GM23338 (cell line): ENCODE measurements around the gene QKI.
A peak's percentile ranks its signal among the peaks of the same experiment; 100 is the strongest.

ENCODE experiments used
- CREB1 ChIP-seq: fragments of 250-450 bp; sonication (Bioruptor Pico); IDR thresholded peaks from 2 replicates; pipeline ENCODE4 v1.5.0; 2020; ENCODE audit warnings: low read depth, mild to moderate bottlenecking, moderate library complexity
- EZH2 ChIP-seq: fragments of 200-600 bp; sonication (generic); IDR thresholded peaks from one replicate; pipeline ENCODE4 v1.8.0; 2017; ENCODE audit warnings: antibody characterized with exemption, mild to moderate bottlenecking, low read depth; ENCODE audit not compliant: unreplicated experiment
- POLR2AphosphoS5 ChIP-seq: IDR thresholded peaks from 2 replicates; pipeline ENCODE4 v1.6.1; 2016; ENCODE audit warnings: antibody characterized with exemption, low read depth
- ZNF462 ChIP-seq: fragments of 250-450 bp; sonication (Bioruptor Pico); IDR thresholded peaks from 2 replicates; pipeline ENCODE4 v1.5.0; 2020; ENCODE audit warnings: mild to moderate bottlenecking, moderate library complexity
- TF ChIP-seq, protein P1 (sequence below), 2 experiments: fragments of 200-600 bp in 1 of 2; sonication (generic) in 1 of 2; conservative IDR thresholded peaks; 2 replicates each; pipeline versions ENCODE4 v1.5.1 to v1.6.1; 2016 to 2017; ENCODE audit warnings: antibody characterized with exemption in 2 of 2, low read depth in 2 of 2, mild to moderate bottlenecking in 2 of 2, moderate library complexity in 1 of 2
- TF ChIP-seq, protein P2 (sequence below): IDR thresholded peaks from one replicate; pipeline ENCODE4 v1.6.1; 2018; ENCODE audit warnings: antibody characterized with exemption; ENCODE audit not compliant: unreplicated experiment

DNA sequence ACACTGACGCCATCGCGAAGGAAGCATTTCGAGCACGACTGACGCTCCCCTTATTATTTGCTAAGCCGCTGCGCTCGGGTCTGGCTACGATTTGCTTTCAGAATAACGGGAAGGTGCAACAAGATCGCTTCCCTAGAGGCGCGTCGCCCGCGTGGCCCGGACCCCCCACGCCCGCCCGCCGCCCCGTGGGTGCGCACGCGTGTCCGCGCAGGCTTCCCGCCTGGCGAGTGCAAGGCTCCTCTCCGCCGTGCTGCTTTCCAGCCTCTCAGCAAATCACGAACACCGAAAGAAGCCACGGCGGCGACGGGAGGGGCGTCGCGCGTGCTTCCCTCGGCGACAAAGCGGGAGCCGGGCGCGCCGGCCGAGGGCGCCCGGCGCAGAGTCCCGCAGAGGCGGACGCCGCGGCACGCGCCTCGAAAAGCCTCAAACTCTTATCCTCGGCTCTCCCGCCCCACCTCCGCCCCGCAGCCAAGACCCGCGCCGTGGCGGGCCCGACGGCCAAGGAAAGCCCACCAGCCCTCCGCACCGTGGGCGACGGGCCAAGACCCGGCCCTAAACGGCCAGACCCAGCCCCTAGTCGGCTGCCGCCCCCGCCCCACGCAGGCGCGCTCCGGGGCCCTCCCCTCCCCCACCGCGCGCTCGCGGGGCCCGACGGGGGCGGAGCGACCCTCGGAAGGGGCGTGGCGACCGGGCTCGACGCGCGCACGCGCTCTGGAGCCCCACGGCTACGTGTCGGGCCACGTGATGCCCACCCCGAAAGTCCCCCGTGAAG is 987 bp upstream of the QKI start:
- TF ChIP-seq, protein P1, sequence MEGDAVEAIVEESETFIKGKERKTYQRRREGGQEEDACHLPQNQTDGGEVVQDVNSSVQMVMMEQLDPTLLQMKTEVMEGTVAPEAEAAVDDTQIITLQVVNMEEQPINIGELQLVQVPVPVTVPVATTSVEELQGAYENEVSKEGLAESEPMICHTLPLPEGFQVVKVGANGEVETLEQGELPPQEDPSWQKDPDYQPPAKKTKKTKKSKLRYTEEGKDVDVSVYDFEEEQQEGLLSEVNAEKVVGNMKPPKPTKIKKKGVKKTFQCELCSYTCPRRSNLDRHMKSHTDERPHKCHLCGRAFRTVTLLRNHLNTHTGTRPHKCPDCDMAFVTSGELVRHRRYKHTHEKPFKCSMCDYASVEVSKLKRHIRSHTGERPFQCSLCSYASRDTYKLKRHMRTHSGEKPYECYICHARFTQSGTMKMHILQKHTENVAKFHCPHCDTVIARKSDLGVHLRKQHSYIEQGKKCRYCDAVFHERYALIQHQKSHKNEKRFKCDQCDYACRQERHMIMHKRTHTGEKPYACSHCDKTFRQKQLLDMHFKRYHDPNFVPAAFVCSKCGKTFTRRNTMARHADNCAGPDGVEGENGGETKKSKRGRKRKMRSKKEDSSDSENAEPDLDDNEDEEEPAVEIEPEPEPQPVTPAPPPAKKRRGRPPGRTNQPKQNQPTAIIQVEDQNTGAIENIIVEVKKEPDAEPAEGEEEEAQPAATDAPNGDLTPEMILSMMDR (conservative IDR thresholded peaks at IDR 0.05; ENCODE audit: low read depth in 2 of 2), result no peak
- TF ChIP-seq, protein P2, sequence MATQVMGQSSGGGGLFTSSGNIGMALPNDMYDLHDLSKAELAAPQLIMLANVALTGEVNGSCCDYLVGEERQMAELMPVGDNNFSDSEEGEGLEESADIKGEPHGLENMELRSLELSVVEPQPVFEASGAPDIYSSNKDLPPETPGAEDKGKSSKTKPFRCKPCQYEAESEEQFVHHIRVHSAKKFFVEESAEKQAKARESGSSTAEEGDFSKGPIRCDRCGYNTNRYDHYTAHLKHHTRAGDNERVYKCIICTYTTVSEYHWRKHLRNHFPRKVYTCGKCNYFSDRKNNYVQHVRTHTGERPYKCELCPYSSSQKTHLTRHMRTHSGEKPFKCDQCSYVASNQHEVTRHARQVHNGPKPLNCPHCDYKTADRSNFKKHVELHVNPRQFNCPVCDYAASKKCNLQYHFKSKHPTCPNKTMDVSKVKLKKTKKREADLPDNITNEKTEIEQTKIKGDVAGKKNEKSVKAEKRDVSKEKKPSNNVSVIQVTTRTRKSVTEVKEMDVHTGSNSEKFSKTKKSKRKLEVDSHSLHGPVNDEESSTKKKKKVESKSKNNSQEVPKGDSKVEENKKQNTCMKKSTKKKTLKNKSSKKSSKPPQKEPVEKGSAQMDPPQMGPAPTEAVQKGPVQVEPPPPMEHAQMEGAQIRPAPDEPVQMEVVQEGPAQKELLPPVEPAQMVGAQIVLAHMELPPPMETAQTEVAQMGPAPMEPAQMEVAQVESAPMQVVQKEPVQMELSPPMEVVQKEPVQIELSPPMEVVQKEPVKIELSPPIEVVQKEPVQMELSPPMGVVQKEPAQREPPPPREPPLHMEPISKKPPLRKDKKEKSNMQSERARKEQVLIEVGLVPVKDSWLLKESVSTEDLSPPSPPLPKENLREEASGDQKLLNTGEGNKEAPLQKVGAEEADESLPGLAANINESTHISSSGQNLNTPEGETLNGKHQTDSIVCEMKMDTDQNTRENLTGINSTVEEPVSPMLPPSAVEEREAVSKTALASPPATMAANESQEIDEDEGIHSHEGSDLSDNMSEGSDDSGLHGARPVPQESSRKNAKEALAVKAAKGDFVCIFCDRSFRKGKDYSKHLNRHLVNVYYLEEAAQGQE, result no peak
- peak; percentile 71 for TF ChIP-seq CREB1 (CRISPR knock-in tag)
- no peak for TF ChIP-seq ZNF462 (CRISPR knock-in tag)
- TF ChIP-seq POLR2AphosphoS5, result peak; percentile 55
- TF ChIP-seq EZH2, result no peak
